HG03066 (cell line): ENCODE measurements around the gene GABRG1.

Experiments
- ATAC-seq: cut with Tn5 transposase; IDR thresholded peaks from one replicate; pipeline ENCODE4 v1.9.1; 2021; ENCODE audit warnings: low read depth; ENCODE audit not compliant: unreplicated experiment

Gene GABRG1

DNA sequence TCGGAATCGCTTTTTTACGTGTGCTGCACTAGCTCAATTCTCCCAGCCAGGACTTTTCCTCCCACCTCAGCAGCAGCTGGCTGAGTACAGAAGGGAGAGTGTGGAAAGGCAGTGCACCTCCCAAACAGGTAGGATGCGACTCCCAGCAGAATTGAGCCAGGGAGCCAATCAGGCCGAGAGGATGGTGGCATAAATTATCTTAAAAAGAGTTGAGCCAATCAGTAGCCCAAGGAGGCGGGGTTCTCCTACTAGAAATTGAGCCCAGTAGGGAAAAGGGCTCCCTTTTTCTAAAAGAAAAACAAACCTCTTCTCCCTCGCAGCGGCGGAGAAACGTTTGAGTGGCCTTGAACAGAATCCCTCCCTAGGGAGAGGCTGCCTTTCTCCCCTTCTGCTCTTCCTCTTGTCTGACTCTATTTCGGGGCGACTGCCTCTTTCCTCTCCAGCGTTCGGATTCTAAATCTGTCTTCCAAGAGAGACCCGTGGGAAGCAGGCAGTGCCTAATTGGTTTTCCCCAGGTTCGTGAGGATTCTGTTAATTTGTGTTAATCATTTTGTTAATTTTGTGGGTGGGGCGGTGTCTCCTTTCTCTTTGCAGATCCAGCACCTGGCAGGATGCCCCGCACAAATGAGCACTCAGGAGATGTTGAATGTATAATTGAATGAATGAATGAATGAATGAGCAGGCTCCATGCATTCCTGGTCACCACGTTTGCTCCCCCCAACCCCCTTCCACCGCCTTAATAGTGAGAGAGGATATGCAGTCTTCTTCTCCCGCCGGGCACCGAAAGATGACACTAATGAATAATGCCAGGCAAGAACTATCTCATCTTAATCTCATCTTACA is at the start of gene GABRG1:
TSS of gene GABRG1 (minus strand) at position 142 of the 843 bp plus-strand sequence. CDS start at position 1, 141 bp downstream.
- ATAC-seq: no peak

DNA sequence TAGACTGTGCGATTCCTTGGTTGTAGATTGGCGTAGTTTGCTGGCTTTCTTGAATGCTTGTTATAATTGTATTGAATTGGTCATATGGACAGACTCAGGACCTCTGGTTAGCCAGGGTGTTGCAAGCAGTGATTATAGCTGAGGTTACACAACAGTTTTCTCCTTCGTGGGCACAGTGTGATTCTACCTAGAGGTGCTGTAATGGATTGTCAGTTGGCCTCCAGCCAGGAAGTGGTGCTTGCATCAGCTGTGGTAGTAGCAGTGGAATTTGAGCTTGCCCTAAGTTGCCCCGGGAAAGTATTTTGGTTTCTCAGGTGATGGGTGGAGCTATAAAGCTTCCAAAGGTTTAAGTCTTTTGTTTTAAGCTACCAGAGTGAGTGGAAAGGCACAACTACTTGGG is 23.1 kb upstream of the GABRG1 start:
- ATAC-seq: no peak

DNA sequence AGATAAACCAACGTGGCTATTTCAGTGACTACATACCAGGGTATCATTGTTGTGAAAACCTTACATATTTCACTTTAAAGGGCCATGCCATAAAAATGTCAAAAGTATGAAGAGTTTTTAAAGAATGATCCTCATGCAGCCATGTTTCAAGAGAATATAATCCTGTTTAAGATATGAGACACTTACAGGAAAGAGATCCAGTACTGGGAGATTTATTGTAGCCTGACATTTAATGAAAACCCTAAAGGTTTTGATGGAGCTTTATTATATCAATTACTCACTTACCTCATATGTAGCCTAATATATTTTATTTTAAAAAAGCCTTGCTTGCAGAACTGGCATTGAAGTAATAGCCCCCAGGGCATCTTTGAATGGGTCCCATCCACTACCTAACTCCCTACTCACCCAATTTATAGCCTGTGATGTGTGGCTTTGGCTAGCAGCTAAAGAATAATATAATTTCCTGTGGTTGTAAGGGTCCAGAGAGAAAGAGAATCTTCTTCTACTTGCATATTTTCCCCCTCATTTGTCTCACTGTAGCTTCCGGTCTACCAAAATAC is 7.7 kb upstream of the GABRG1 start:
- no peak for ATAC-seq

DNA sequence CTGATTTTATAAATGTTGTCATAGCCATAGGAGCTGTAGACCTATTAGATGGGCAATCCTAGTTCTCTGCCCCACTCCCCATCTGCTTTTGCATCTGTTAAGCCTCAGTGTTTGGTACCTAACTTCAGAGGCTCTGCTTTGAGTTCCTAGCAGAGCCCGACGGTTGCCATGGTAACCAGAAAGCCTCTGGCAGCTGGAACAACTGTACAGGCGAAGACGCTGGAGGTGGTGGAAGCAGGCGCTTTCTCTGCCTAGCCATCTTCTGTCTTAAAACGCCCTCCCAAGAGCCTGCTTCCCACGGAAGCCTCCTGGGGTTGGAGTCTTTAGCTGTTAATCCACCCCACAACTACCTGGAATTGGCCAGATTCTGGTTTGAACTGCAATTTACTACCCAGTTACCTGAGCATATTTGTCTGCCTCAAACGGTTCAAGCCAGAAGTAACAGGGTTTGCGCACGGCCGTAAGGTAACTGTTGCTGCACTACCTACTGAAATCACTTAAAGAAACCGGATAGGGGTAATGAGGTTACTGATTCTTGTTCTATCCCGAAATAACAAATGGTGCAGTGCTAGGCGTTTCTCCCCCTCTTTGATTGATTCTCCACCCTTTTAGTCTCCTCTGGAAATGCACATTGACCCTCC is 1.0 kb upstream of the GABRG1 start:
- ATAC-seq: no peak

DNA sequence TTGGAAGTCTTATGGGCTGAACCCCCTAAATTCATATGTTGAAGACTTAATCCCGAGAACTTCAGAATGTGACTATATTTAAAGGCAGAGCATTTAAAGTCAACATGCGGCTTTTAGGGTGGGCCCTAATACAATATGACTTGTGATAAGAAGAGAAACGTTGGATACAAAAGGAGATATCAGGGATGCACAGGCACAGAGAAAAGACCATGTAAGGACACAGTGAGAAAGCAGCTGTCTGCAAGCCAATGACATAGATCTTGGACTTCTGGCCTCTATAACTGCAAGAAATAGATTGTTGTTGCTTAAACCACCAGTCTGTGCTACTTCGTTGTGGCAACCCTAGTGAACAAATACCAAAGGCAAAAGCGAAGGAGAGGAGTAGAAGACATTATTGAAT is 42.2 kb downstream of the GABRG1 start:
- no peak for ATAC-seq

DNA sequence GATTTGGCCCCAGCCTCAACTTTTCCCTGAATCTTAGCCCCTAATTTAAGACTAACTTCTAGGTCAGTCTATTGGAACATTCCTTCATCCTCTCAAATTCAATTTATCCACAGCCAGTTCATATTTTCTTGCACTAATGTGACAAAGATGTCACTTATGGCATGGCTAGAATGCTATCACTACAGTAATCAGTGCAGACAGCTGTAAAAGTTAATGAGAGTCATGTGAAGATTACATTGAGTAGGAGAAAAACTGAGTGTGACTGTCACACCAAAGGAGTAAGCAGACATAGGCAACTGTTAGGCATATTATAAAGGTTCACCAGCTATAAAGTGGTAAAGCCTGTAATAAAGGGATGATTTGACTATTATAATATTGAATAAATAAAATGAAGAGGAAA is 42.6 kb downstream of the GABRG1 start:
- no peak for ATAC-seq

DNA sequence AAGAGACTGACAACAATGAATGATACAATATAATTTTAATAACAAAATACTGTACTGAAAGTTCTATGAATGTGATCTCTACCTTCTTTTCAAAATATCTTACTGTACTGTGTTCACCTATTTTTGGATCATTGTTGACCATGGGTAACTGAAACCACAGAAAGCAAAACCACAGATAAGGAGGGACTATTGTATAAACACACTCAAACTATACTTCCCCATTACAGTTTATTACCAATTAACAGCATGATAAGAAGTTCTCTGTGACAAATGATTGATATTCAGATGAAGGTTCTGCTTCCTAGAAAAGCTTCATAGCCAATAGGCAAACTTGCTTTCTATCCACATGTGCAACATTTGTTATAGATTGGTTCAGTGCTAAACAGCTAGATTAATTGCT is 50.1 kb downstream of the GABRG1 start:
- no peak for ATAC-seq

DNA sequence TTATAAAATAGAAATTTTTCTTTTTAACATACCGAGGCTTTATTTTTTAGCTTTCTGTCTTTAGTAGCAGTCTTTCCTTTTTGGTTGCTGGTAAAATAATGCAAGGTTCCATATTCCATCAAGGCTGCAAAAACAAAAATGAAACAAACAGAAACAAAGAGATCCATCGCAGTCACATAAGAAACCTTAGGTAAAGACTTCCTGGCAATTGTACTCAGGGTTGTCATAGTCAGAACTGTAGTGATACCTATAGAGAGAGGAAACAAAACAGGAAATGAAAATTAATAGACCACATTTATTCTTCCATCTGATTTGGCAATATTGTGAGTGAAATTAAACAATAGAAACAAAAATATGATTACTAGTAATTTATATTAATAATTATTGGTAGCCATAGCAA is 72.5 kb downstream of the GABRG1 start:
- no peak for ATAC-seq

DNA sequence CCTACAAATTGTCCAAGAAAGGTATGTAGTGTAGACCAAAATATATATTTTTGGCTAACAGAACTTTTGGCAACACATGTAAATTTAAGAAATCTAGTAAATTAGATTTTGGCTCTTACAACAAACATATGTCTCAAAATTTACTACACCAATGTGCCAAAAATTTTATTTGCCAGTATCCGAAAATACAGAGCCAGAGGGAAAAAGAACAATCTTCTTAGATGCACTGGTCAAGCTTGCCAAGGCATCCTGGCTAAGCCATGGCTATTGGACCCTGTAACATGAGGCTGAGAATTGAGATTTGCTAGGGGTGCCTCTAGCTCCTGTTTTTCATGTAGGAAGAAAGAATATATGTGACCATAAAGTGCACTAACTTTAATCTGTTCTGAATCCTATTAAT is 91.8 kb downstream of the GABRG1 start:
- no peak for ATAC-seq

DNA sequence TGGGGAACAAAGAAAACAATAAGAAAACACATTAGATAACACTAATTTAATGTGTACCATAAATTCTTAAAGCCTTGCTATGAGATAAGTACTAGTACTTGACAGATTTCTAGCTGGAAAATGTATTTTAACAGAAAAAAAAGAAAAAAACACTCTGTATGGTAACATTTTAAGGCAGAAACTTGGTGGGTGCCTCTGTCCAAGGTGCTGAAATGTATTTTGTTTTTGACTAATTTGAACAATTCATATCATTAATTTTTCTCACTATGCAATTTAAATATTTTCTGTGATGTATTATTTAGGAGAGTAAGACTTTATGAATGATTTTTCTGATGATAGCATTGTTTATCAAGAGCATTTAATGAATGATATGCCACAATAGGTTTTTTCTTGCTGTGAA is 107.5 kb downstream of the GABRG1 start:
- no peak for ATAC-seq

DNA sequence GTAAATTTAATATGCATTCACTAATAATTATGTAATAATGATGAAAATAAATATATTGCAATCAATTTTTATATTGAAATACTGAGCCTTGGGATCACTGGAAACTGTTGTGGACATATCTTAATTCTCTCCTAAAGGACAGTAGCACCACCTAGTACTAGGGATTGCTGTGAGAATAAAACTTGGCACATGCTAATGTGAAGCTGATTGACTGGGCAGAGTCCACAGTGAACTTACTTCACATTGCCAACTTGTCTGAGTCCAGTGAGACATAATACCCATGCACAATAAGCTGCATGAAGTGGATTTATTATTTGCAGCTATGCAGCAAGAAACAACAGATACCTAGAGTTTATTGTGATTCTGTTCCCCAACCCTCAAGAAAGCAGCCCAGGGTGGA is 131.1 kb downstream of the GABRG1 start:
- no peak for ATAC-seq

DNA sequence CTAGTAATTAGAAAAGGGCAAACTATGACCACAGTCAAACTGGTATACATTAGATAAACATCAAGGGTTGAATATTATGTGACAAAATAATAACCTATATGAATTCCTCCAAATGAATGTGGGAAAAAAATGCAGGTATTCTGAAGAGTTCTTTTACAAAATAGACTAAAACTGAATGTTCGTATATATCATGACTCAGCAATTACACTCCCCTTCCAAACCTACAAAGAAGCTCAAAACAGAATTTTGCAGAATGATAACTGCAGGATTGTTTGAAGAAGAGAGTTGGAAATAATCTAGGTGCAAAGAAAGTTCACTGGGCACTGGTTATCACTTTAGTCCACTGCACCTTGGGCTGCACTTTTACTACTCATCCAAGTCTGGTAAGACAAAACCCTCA is 134.1 kb downstream of the GABRG1 start:
- ATAC-seq: no peak

DNA sequence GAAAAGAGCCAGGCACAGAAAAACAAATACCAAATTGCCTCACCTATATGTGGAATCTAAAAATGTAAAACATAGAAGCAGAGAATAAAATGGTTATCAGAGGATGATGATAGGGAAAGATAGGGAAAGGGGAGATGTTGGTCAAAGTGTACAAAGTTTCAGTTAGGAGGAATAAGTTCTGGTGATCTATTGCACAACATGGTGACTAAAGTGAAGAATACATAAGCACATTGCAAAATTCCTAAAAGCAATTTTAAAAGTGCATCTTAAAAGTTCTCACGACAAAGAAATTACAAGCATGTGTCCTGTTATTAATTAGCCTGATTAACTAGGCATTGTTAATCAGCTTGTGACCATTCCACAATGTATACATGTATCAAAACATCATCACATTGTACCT is 136.0 kb downstream of the GABRG1 start:
- no peak for ATAC-seq
